Dendritic cell treated with granulocyte-macrophage colony-stimulating factor and Interleukin-4, amounts not matched to agents 40 ng/mL and 50 ng/mL, for 4 days (primary cell): ENCODE measurements around the gene SCCPDH.

Source experiments
- H3K27ac Mint-ChIP-seq: one replicate; pipeline ENCODE4 v1.8.0; 2022; ENCODE audit warnings: mild to moderate bottlenecking, mixed read lengths
- H3K27me3 Mint-ChIP-seq: one replicate; pipeline ENCODE4 v1.8.0; 2022; ENCODE audit warnings: mild to moderate bottlenecking, mixed read lengths
- H3K36me3 Mint-ChIP-seq: one replicate; pipeline ENCODE4 v1.8.0; 2022; ENCODE audit warnings: low read depth, mixed read lengths
- H3K4me1 Mint-ChIP-seq: one replicate; pipeline ENCODE4 v1.8.0; 2022; ENCODE audit warnings: low read depth, mixed read lengths
- H3K4me3 Mint-ChIP-seq: one replicate; pipeline ENCODE4 v1.8.0; 2022; ENCODE audit warnings: mild to moderate bottlenecking, moderate library complexity, mixed read lengths
- H3K9me3 Mint-ChIP-seq: one replicate; pipeline ENCODE4 v1.8.0; 2022; ENCODE audit warnings: mixed read lengths
- intact Hi-C: fragments of 100-400 bp; cut with micrococcal nuclease; formaldehyde crosslinking; loops from one replicate; pipeline ENCODE4 v1.15.0; 2022

The SCCPDH gene

GRCh38 chr1:246775531-246776385 lies 51.5 kb downstream of the SCCPDH start:
- peaks cover 2% of the 10 kb centered on the region for H3K4me1 Mint-ChIP-seq
- H3K36me3 Mint-ChIP-seq = peaks cover 58% of the 10 kb centered on the region
- intact Hi-C loops = no loop called here
- no peak overlapping the region for H3K4me3 Mint-ChIP-seq
- peaks cover 13% of the 10 kb centered on the region for H3K9me3 Mint-ChIP-seq
- no peaks in the 10 kb centered on the region for H3K27me3 Mint-ChIP-seq
- no peak overlapping the region for H3K27ac Mint-ChIP-seq

GRCh38 chr1:246776923-246777322 lies 52.7 kb downstream of the SCCPDH start:
- Mint-ChIP-seq H3K9me3 (peaks cover 13% of the 10 kb centered on the region), H3K4me3 (no peak overlapping the region), H3K27ac (no peak overlapping the region), H3K27me3 (no peaks in the 10 kb centered on the region), H3K36me3 (peaks cover 48% of the 10 kb centered on the region), H3K4me1 (peaks cover 13% of the 10 kb centered on the region)
- intact Hi-C loops = no loop called here

- H3K9me3 Mint-ChIP-seq = peaks cover 4% of the 10 kb centered on the region
- H3K4me3 Mint-ChIP-seq = no peak overlapping the region
- H3K4me1 Mint-ChIP-seq = peaks cover 26% of the 10 kb centered on the region
- intact Hi-C loops = no loop called here
- no peak overlapping the region for H3K27ac Mint-ChIP-seq
- no peaks in the 10 kb centered on the region for H3K27me3 Mint-ChIP-seq
- peaks cover 33% of the 10 kb centered on the region for H3K36me3 Mint-ChIP-seq
Observed at GRCh38 chr1:246778663-246779062, 54.5 kb downstream of the SCCPDH start.

- peaks cover 36% of the 10 kb centered on the region for H3K4me1 Mint-ChIP-seq
- peaks cover 2% of the 10 kb centered on the region for H3K27me3 Mint-ChIP-seq
- H3K9me3 Mint-ChIP-seq = no peaks in the 10 kb centered on the region
- no peak overlapping the region for H3K4me3 Mint-ChIP-seq
- H3K27ac Mint-ChIP-seq = no peak overlapping the region
- intact Hi-C loops = no loop called here
- H3K36me3 Mint-ChIP-seq = peaks cover 27% of the 10 kb centered on the region
Observed at GRCh38 chr1:246779561-246780175, 55.5 kb downstream of the SCCPDH start.

- H3K4me1 Mint-ChIP-seq = peaks cover 42% of the 10 kb centered on the region
- H3K4me3 Mint-ChIP-seq = no peak overlapping the region
- peaks cover 23% of the 10 kb centered on the region for H3K36me3 Mint-ChIP-seq
- intact Hi-C loops = no loop called here
- no peak overlapping the region for H3K27ac Mint-ChIP-seq
- H3K9me3 Mint-ChIP-seq = no peaks in the 10 kb centered on the region
- H3K27me3 Mint-ChIP-seq = peaks cover 4% of the 10 kb centered on the region
Observed at GRCh38 chr1:246780264-246780663, 56.1 kb downstream of the SCCPDH start.

GRCh38 chr1:246781212-246781611 lies 57.0 kb downstream of the SCCPDH start:
- Mint-ChIP-seq H3K4me3 (no peak overlapping the region), H3K9me3 (peaks cover 8% of the 10 kb centered on the region), H3K27ac (no peak overlapping the region), H3K4me1 (peaks cover 44% of the 10 kb centered on the region), H3K36me3 (peaks cover 15% of the 10 kb centered on the region), H3K27me3 (peaks cover 6% of the 10 kb centered on the region)
- intact Hi-C loops = no loop called here

GRCh38 chr1:246782120-246782900 lies 58.1 kb downstream of the SCCPDH start:
- intact Hi-C loops = no loop called here
- peaks cover 8% of the 10 kb centered on the region for H3K9me3 Mint-ChIP-seq
- H3K27me3 Mint-ChIP-seq = peaks cover 6% of the 10 kb centered on the region
- H3K4me3 Mint-ChIP-seq = no peak overlapping the region
- H3K36me3 Mint-ChIP-seq = peaks cover 5% of the 10 kb centered on the region
- no peak overlapping the region for H3K27ac Mint-ChIP-seq
- peaks cover 44% of the 10 kb centered on the region for H3K4me1 Mint-ChIP-seq

- Mint-ChIP-seq H3K4me1 (peaks cover 54% of the 10 kb centered on the region), H3K36me3 (no peaks in the 10 kb centered on the region), H3K27me3 (peaks cover 8% of the 10 kb centered on the region), H3K27ac (no peak overlapping the region), H3K9me3 (peaks cover 8% of the 10 kb centered on the region), H3K4me3 (peak overlapping the region; percentile 60)
- intact Hi-C loops = no loop called here
Observed at GRCh38 chr1:246784621-246785493, 60.6 kb downstream of the SCCPDH start.

- Mint-ChIP-seq H3K9me3 (peaks cover 8% of the 10 kb centered on the region), H3K27me3 (peaks cover 8% of the 10 kb centered on the region), H3K36me3 (no peaks in the 10 kb centered on the region), H3K27ac (no peak overlapping the region), H3K4me1 (peaks cover 54% of the 10 kb centered on the region), H3K4me3 (no peak overlapping the region)
- intact Hi-C loops = no loop called here
Observed at GRCh38 chr1:246785494-246786111, 61.4 kb downstream of the SCCPDH start.

- Mint-ChIP-seq H3K36me3 (no peaks in the 10 kb centered on the region), H3K4me3 (no peak overlapping the region), H3K4me1 (peaks cover 43% of the 10 kb centered on the region), H3K9me3 (peaks cover 8% of the 10 kb centered on the region), H3K27ac (no peak overlapping the region), H3K27me3 (peaks cover 8% of the 10 kb centered on the region)
- intact Hi-C loops = no loop called here
Observed at GRCh38 chr1:246786606-246787238, 62.5 kb downstream of the SCCPDH start.

- intact Hi-C loops = no loop called here
- Mint-ChIP-seq H3K27ac (no peak overlapping the region), H3K9me3 (peaks cover 8% of the 10 kb centered on the region), H3K4me3 (no peak overlapping the region), H3K27me3 (peaks cover 8% of the 10 kb centered on the region), H3K36me3 (no peaks in the 10 kb centered on the region), H3K4me1 (peaks cover 32% of the 10 kb centered on the region)
Observed at GRCh38 chr1:246787781-246788513, 63.7 kb downstream of the SCCPDH start.

- Mint-ChIP-seq H3K27me3 (peaks cover 8% of the 10 kb centered on the region), H3K36me3 (no peaks in the 10 kb centered on the region), H3K4me3 (peak overlapping the region; percentile 42), H3K9me3 (peaks cover 8% of the 10 kb centered on the region), H3K4me1 (peaks cover 33% of the 10 kb centered on the region), H3K27ac (peak overlapping the region; percentile 41)
- intact Hi-C loops = no loop called here
Observed at GRCh38 chr1:246788895-246789338, 64.7 kb downstream of the SCCPDH start.
